Fibroblast of the aortic adventitia (primary cell): ENCODE data around the gene PAPPA. TPM values are rescaled to one million over a fixed set of nuclear protein-coding genes. Genes with fewer than 3 reads are reported as not detected.
A peak's percentile ranks its signal among the peaks of the same experiment; 100 is the strongest.

Source experiments
- DNase-seq: peaks from one replicate; pipeline ENCODE4 v3.0.0-alpha.2; 2010; ENCODE audit warnings: low read depth
- H3K4me3 ChIP-seq: 2 replicates; pipeline ENCODE4 v1.5.1; 2011; ENCODE audit warnings: low read depth, mild to moderate bottlenecking, control low read depth, low read length, moderate library complexity
- CTCF ChIP-seq: IDR thresholded peaks from 2 replicates; pipeline ENCODE4 v1.5.1; 2011; ENCODE audit warnings: mild to moderate bottlenecking, low read length, control low read depth, inconsistent platforms; ENCODE audit not compliant: insufficient read depth
- total RNA-seq: library from RNA; depleted of rRNA; stranded (reverse); fragments of >200 nt; gene quantifications from 2 replicates; pipeline ENCODE4 v1.2.3, GENCODE V29; 2012; ENCODE audit warnings: low replicate concordance

Gene PAPPA
- total RNA-seq, 1 donor = 80.5 TPM

GRCh38 chr9:116323012-116323411 is 169.4 kb downstream of the PAPPA start:
- no peak overlapping the region for H3K4me3 ChIP-seq
- no peak for TF ChIP-seq CTCF
- no peak for DNase-seq

- no peak for DNase-seq
- no peak for TF ChIP-seq CTCF
- H3K4me3 ChIP-seq = no peak overlapping the region
Observed at GRCh38 chr9:116323571-116323970, 170.0 kb downstream of the PAPPA start.

GRCh38 chr9:116325924-116326323 is 172.3 kb downstream of the PAPPA start:
- TF ChIP-seq CTCF = no peak
- no peak for DNase-seq
- no peak overlapping the region for H3K4me3 ChIP-seq

GRCh38 chr9:116327701-116328405 is 174.3 kb downstream of the PAPPA start:
- no peak overlapping the region for H3K4me3 ChIP-seq
- no peak for TF ChIP-seq CTCF
- DNase-seq = peak; percentile 57

GRCh38 chr9:116329470-116329869 is 175.9 kb downstream of the PAPPA start:
- TF ChIP-seq CTCF = no peak
- no peak overlapping the region for H3K4me3 ChIP-seq
- no peak for DNase-seq

- H3K4me3 ChIP-seq = no peak overlapping the region
- no peak for DNase-seq
- TF ChIP-seq CTCF = no peak
Observed at GRCh38 chr9:116331241-116331640, 177.7 kb downstream of the PAPPA start.

- no peak for TF ChIP-seq CTCF
- no peak for DNase-seq
- H3K4me3 ChIP-seq = no peak overlapping the region
Observed at GRCh38 chr9:116332090-116332489, 178.5 kb downstream of the PAPPA start.
